NCI-H526 treated with DMSO at 0.1 percent for 48 hours (cell line): Measurements from ENCODE around the gene ZBTB47.

Experiments
- DNase-seq: peaks from one replicate; lab custom pipeline; 2025; lab: John Stamatoyannopoulos, UW

Gene ZBTB47

GRCh38 chr3:42665050-42665878, 11.8 kb downstream of the ZBTB47 start:
- DNase-seq, result no peak

DNA sequence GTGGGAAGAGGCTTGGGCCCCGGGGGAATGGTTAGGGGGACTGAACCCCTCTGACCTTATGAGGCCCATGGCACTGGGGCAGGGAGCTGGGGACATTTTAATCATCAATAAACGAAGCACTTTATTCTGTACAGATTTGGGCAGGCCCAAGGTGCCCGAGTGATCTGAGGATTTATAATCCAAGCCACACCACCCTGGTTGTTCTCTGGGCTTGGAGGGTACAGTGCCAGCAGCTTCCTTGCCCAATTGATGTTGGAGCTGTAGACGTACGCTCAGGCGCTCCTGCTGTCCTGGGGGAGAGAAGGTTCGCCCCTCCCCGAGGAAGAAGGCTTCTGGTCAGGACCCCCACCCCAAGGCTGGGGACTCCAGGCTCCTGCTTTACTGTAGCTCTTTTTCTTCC, 12.5 kb downstream of the ZBTB47 start:
- DNase-seq, result no peak

DNA sequence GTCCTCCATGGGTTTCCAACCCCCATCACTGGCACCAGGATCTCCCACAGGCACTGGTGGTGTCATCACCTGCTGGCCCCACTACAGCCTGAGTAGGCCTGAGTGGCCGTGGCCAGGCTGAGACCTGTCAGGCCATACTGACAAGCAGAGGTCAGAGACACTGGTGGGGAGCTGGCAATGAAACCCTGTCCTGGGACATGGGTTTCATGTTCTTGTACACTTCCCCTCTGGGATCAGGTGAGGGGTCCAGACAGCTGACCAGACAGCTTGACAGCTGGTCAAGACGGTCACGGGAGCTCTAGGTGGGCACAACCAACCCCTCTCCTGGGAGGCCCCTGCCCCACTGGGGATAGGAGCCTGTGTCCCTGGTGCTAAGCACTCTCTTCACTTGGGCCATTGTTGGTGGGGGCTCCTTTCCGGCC, 13.1 kb downstream of the ZBTB47 start:
- DNase-seq, result no peak

GRCh38 chr3:42667096-42667522, 13.6 kb downstream of the ZBTB47 start:
- DNase-seq, result no peak

GRCh38 chr3:42667523-42668412, 14.3 kb downstream of the ZBTB47 start:
- DNase-seq, result no peak

DNA sequence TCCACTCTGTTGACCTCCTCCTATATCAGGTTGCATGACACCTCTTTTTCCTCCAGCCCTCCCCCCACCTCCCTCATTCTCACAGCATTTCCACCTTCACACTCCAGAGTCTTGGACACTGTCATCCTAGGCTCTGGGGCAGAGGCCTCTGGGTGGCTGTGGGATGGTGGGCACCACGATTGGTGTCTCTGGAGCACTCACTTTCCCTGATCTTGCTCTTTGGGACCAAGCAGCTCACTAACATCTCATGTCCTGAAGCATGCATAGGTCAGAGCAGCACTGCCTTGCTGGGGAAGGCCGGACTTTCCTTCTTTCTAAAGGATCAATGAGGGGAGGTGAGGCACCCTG, 14.9 kb downstream of the ZBTB47 start:
- no peak for DNase-seq

GRCh38 chr3:42668793-42669217, 15.3 kb downstream of the ZBTB47 start:
- no peak for DNase-seq

- DNase-seq, result no peak
These were observed 16.6 kb downstream of the ZBTB47 start for GRCh38 chr3:42670051-42670576.

GRCh38 chr3:42670670-42671069, 17.2 kb downstream of the ZBTB47 start:
- DNase-seq, result no peak

DNA sequence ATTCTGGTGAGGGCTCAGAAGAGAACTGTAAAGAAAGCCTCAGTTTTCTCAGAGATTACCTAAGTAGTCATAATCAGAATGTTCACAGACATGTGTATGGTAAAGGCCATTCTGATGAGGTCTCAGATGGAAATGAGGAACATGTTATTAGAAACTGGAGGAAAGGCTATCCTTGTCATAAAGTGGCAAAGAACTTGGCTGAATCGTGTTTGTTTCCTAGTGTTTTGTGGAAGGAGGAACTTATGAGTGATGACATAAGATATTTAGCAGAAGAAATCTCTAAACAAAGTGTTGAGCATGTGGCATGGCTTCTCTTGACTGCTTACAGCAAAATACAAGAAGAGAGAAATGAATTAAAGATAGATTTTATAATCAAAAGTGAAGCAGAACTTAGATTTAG, 19.0 kb downstream of the ZBTB47 start:
- DNase-seq, result no peak

- DNase-seq, result no peak
These were observed 19.6 kb downstream of the ZBTB47 start for GRCh38 chr3:42673082-42673481.

DNA sequence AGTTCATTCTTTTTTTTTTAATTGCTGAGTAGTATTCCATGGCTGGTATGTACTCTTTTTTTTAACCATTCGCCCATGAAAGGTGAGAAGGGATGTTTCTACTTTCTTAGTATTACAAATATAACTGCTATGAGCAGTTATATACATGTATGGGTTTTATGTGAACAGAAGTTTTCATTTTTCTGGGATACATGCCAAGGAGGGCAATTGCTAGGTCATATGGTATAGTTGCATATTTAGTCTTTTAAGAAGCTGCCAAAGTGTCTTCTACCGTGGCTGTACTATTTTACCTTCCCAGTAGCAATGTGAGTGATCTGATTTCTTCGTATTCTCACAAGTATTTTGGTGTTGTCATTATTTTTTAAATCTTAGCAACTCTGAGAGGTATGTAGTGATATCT, 20.6 kb downstream of the ZBTB47 start:
- DNase-seq, result no peak

DNA sequence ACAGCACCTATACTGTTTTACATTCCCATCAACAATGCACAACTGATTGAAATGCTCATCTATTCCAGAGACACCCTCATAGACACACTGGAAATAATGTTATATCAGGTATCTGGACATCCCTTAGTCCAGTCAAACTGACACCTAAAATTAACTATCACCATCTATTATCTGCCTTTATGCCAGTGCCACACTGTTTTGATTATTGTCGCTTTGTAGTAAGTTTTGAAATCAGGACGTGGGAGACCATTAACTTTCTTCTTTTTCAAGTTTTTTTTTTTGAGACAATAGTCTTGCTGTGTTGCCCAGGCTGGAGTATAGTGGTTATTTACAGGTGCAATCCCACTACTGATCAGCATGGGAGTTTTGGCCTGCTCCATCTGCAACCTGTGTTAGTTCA, 22.4 kb downstream of the ZBTB47 start:
- DNase-seq, result no peak

DNA sequence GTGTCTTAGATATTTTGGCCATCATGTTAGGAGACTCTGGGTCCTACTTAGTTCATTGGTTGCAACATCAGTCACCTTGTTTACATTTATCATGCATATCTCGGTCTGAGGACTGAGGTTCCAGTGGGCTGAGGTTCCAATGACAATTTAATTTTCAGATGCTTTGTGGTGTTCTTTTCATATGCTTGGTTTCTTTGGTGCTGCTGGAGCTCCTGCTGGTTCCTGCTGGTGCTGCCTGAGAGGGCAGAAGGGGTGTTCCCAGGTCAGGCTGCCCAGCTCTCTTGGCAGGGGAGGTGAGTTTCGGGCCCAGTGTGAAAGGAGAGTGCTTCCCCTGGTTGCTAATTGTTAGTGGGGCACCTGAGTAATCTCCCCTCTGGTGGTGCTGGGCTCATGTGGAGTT, 24.9 kb downstream of the ZBTB47 start:
- DNase-seq, result no peak

DNA sequence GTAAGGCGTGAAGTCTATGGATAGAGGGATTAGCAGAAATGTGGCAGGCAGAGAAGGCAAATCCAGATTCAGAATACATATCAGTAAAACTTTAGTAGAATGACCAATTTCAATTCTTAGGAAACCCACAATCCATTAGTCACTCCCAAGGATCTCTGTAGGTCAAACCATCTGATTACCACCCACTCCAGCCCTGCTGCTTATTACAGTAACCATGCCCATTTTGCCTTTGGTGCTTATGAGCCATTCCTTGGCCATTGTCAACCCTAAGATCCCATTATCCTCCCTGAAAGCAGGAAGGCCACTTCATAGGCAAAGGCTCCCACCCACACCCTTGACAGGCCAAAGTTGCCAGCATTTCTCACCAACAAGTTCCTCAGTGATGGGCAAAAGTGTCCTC, 26.8 kb downstream of the ZBTB47 start:
- no peak for DNase-seq

- no peak for DNase-seq
These were observed 27.3 kb downstream of the ZBTB47 start for GRCh38 chr3:42680806-42681205.

GRCh38 chr3:42681361-42682038, 28.0 kb downstream of the ZBTB47 start:
- no peak for DNase-seq

GRCh38 chr3:42682301-42683070, 29.0 kb downstream of the ZBTB47 start:
- DNase-seq, result no peak

GRCh38 chr3:42683875-42684598, 30.5 kb downstream of the ZBTB47 start:
- no peak for DNase-seq

DNA sequence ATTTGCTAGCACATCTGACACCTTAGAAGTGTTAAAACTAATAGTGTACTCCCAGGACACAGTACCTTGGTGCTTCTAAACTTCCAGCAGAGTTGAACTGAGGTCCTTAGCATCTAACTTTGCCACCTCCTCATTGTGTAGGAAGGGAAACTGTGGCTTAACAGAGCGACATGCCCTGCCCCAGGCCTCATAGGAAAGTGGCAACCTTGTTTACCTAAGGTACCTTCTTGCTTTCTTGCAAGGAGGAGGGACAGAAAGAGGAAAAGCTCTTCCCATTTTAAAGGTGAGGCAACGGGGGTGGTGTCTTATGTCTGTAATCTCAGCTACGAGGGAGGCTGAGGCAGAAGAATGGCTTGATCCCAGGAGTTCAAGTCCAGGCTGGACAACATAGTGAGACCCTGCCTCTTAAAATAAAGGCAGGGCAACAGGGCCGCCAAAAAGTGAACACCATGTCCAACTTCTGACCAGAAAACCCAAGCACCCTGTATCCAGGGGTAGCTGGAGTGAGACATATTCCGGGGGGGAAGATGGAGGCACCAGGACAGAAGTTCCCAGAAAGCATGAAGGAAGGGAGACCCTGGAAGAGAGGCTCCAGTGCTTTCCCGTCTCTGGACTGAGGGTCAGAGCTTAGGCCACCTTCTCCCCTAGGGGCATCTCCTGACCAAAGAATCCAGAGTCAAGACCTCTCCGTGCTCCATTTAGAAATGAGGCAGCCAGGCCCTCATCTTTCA, 31.3 kb downstream of the ZBTB47 start:
- no peak for DNase-seq
